Measurements from ENCODE around the gene DISC1. TPM values are rescaled to one million over a fixed set of nuclear protein-coding genes. Genes with fewer than 3 reads are reported as not detected.
A peak's percentile ranks its signal among the peaks of the same experiment; 100 is the strongest.

Gene DISC1
- total and polyA plus RNA-seq, 2 of the 13 experiments (the other 11 are each of a cell fraction or from before 2014, with no cell fraction given) = 4.2 to 4.6 TPM

DNA sequence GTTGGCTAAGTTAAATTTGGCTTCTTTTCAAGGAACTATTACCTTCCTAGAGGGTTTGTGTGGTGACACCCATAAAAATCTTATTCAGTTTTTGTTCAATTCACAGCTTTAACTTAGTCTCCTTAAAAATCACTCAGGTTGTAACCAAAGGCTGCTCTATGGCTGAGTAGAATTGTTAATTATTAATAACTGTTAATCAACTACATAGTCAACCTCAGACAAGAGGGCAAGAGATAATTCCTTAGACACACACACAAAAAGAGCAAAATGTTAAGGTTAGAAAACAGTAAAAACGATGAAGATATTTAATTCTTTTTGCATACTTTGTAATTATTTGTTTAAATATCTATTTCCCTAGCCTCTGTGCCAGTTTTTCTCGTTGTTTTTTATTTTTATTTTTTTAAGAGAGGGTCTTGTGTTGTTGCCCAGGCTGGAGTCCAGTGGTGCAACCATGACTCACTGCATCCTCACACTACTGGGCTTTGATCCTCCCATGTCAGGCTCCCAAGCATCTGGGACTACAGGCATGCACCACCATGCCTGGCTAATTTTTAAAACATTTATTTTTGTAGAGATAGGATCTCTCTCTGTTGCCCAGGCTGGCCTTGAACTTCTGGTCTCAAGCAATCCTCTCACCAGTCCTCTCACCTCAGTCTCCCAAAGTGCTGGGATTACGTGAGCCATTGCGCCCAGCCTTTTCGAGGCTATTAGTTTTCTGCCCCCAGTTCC, 215.2 kb downstream of the DISC1 start (continued):
- no peak; a peak in 1 of 4 replicates for TF ChIP-seq REST (IDR thresholded peaks at IDR 0.05; ENCODE audit: borderline replicate concordance in 1 of 2, low read depth in 1 of 2, low read length in 2 of 2)
- TF ChIP-seq ZNF253 (CRISPR knock-in tag; IDR thresholded peaks at IDR 0.05; ENCODE audit: borderline replicate concordance) = no peak
- 0 out of 2 replicates have a peak, but pooled peaks have one; percentile 40 for TF ChIP-seq ZMYM2 (CRISPR knock-in tag; IDR thresholded peaks at IDR 0.05)
- peak; percentile 60; the same call in 1 of the 2 replicates for TF ChIP-seq JUN (CRISPR knock-in tag; IDR thresholded peaks at IDR 0.05)
- no peak for TF ChIP-seq DMTF1 (CRISPR knock-in tag; IDR thresholded peaks at IDR 0.05)
- no peak for TF ChIP-seq SIN3B (IDR thresholded peaks at IDR 0.05; ENCODE audit: low read length)
- peak; percentile 39 for TF ChIP-seq SKI (IDR thresholded peaks at IDR 0.05; ENCODE audit: partially characterized antibody)
- peak; percentile 51; the same call in 1 of the 2 replicates for TF ChIP-seq JUNB (CRISPR knock-in tag; IDR thresholded peaks at IDR 0.05; ENCODE audit: borderline replicate concordance)
- TF ChIP-seq ZNF749 (CRISPR knock-in tag; IDR thresholded peaks at IDR 0.05; ENCODE audit: borderline replicate concordance) = no peak
- TF ChIP-seq MYC (CRISPR knock-in tag; IDR thresholded peaks at IDR 0.05; ENCODE audit: borderline replicate concordance) = no peak; the same call in 1 of the 2 replicates
- TF ChIP-seq ZNF563 (CRISPR knock-in tag; IDR thresholded peaks at IDR 0.05) = no peak
- peak; percentile 93 for TF ChIP-seq FOSL1 (CRISPR knock-in tag; IDR thresholded peaks at IDR 0.05; ENCODE audit: borderline replicate concordance)
- no peak for TF ChIP-seq AHR (CRISPR knock-in tag; IDR thresholded peaks at IDR 0.05)
- TF ChIP-seq ZFP62 (CRISPR knock-in tag; IDR thresholded peaks at IDR 0.05) = no peak
- no peak for TF ChIP-seq ZNF550 (CRISPR knock-in tag; IDR thresholded peaks at IDR 0.05; ENCODE audit: borderline replicate concordance)
- TF ChIP-seq LCORL (IDR thresholded peaks at IDR 0.05) = no peak
- no peak for TF ChIP-seq LCORL (CRISPR knock-in tag; IDR thresholded peaks at IDR 0.05)
- TF ChIP-seq ZNF841 (CRISPR knock-in tag; IDR thresholded peaks at IDR 0.05; ENCODE audit: borderline replicate concordance) = no peak
- peak; percentile 58 for TF ChIP-seq SAP130 (CRISPR knock-in tag; IDR thresholded peaks at IDR 0.05; ENCODE audit: low read depth)
